Left ventricle myocardium superior (tissue), 1 donor: ENCODE measurements around the gene CRB1. TPM values are rescaled to one million over a fixed set of nuclear protein-coding genes. Genes with fewer than 3 reads are reported as not detected.
"Not testable (repeated sequence)": the region's sequence is repeated elsewhere in the genome, so short reads cannot be mapped to it uniquely, and the experiment has no call there.

ENCODE experiments used
- ATAC-seq: fragments of 200-7000 bp; cut with Tn5 transposase; one replicate; pipeline ENCODE4 v1.9.1; 2020; ENCODE audit warnings: mild to moderate bottlenecking, moderate library complexity
- DNase-seq: peaks from one replicate; pipeline ENCODE4 v3.0.0-alpha.2; 2020
- intact Hi-C: fragments of 100-400 bp; cut with micrococcal nuclease; formaldehyde crosslinking; loops from one replicate; pipeline ENCODE4 v1.11.0; 2022
- total RNA-seq: library from RNA; stranded (reverse); fragmentation: NEBNext Ultra II Directional; extraction: Animal tissue kit (Norgen Biotek cat#: 25700); gene quantifications from one replicate; pipeline ENCODE4 v1.2.1, GENCODE V29; 2021
- donor health status: DM: no; HTN: yes; CAD: no; lungs with severe emphysema.

The CRB1 gene
- total RNA-seq, 1 donor from 2014 or later = 0.79 TPM

DNA sequence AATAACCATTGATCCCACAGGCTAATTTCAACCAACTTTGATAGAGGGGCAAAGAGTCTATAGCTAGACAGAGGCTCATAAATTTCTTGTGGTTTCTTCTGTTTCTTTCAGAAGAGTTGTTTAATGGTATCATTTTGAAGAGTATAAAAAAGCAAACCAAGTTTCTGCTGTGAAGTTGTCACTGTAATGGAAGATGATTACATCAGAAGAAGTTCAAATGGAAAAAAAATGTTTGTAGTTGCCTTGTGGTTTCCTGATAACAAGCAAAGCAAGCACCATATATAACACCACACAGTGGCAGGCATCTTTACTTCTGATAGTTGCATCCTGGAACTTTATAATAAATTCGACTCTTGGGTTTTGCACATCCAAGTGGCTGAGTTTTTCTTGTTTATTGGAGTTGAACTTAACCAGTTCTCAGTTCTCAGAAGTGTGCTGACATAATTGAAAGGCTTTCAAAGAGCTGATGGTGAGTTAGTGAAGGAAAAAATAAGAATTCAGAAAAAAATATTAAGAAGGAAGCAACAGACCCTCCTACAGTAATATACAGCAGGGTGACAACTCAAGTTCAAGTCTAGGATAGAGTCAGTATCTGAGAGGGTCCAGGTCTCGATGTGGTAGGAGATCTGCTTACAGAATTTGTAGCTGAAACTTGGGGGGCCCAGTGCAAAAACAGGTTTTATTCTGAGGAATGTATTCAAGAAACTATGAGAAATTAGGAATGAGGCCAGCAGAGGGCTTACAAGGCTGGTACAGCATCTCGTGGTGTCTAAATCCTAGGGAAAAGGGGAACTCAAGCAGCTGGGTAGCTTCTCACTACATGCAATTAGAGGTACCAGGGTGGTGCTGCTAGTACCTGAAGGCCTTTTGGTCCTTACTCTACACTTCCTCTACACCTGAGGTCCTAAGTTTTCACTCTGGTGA lies 123.5 kb downstream of the CRB1 start:
- intact Hi-C loops = no loop called here
- ATAC-seq = no peak
- no peak for DNase-seq

DNA sequence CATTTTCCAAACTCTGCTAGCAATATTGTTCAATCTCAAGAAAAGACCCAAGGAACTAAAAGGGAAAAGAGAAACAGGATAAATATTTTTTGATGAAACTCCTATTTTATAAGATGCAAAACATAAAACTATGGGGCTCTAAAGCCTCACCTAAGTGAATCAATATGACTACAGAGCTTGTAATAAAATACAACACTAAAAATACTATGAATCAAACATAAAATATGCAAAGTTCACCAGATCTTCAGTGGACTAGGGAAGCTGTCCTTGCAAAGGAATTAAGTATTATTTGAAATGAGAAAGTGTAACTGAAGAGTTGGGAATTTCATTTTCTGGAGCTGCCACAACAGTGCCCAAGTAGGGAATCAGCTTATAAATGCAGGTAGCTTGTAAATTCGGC lies 124.5 kb downstream of the CRB1 start:
- ATAC-seq (no peak), DNase-seq (no peak)
- intact Hi-C loops = no loop called here

DNA sequence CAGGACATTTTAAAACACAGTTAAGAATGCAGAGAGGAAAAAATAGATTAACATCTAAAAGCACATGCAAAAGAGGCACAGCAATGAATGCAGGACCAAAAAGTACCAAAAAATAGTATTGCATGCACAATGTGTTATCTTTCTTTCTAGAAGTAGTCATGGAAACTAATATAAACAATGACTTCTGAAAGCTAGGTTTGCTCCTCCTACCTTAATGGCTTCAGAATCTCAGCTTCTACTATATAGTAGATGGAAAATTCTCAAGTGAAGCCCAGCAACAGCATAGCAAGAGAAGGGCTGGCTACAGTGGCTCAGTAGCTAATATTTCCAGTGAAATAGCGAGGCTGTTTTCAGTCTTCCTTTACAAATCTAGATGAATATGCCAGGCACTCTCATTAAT lies 125.1 kb downstream of the CRB1 start:
- ATAC-seq (no peak), DNase-seq (no peak)
- intact Hi-C loops = no loop called here

DNA sequence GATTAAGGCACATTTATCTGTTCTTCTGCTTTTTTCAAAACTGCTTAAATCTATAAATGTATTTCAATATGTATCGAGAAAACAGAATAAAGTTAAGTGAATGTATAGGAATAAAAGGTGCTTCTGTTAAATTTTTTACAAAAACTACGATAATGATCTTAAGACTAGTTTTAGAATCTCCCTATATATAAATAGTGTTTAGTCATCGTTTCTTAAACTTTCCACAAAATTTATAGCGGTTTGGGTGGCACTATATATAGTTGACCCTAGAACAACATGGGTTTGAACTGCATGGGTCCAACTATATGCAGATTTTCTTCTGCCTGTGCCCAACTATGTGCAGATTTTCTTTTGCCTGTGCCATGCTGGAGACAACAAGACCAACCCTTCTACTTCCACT lies 125.7 kb downstream of the CRB1 start:
- DNase-seq (no peak), ATAC-seq (no peak)
- intact Hi-C loops = no loop called here

DNA sequence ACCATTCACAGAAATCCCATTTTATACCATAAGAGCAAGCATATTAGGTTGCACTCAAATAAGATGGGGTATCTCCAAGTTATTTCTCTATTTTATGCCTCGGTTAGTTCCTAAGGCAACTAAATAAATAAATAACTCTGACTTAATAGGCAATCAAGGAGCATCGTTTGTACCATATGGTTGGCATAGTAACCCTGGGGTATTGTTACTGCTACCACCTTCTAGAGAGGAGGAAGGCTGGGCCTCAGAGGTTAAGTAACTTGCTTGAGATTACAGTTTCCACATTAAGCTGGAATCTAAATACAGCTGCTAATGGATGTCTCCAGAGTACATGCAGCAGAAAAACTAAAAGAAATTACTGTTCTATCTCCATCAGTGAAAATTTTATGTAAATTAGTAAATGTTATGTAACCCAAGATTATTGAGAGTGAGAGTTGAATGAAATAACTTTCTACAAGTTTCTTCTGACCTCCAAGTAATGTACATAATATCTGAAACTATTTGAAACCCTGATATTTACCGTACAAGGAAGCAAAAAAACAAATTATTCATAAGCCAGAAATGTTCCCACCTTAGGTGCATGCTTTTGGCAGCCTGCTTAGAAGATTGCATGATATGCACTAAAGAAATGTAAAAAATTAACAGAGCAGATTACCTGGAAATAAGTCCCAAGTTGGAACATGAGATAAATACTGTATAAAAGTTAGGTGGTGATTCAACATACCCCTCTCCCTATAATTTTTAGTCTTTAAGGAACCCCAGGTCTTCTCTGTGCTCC lies 127.0 kb downstream of the CRB1 start:
- ATAC-seq (no peak), DNase-seq (no peak)
- intact Hi-C loops = no loop called here

DNA sequence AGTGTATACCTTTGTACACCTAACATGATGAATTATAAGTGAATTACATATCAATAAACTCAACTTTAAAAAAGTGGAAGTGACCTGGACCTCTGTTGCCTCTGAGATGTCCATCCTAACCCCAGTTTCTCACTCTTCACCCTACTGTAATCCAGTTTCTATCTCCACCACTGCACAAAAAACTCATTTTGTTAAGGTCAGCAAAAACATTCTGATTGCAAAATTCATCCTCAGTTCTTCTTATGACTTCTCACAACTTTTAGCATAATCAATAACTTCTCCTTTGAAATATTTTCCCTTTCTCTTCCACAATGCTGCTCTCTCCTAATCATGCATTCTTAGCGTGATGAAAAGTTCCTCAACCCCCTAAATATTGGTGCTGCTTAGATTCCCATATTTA lies 129.8 kb downstream of the CRB1 start:
- intact Hi-C loops = no loop called here
- ATAC-seq (no peak), DNase-seq (no peak)

DNA sequence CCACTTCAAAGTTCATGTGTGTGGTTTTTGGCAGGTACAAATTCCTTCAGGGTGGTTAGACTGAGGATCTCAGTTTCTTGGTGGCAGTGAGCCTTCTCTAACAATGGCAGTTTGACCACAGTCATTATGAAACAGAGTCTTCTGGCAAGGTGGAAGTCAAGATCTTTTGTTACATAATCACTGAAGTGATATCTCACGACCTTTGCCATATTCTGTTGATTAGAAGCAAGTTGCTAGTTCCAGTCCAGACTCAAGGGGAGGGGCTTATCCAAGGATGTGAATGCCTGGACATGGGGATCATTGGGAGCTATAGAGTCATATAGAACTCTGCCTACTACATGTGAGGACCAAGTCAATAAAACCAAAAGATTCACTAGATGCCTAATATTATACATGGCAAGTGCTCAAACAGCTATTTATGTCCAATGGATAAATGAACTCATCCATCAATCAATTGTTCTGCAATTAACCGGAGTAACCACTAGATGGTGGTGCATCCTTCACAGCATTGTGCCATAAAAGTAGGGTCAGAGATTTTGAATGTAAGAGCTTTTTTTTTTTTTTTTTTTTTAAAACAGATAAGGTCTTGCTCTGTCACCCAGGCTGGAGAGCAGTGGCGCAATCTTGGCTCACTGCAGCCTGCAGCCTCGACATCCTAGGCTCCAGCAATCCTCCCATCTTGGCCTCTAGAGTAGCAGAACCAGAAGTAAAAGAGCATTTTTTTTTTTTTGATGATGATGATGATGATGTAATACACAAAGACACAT lies 131.9 kb downstream of the CRB1 start:
- DNase-seq (no peak), ATAC-seq (no peak)
- intact Hi-C loops = no loop called here

DNA sequence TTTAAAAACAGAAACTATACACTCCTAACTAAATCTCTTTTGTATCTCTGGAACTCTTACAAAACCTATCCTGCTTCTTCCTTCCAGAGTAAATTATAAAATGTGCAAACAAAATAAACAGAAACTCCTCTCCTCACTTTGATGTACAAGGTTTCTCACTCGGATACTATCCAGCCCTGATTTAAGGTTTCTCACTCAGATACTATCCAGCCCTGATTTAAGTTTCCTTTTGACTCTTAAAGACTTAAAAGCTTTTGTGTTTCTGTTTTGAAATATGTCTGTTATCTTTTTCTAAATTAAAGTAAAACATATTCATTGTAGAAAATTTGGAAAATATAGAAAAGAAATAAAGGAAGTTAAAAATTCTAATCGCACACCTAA lies 132.5 kb downstream of the CRB1 start:
- no peak for ATAC-seq
- intact Hi-C loops = no loop called here
- no peak for DNase-seq

DNA sequence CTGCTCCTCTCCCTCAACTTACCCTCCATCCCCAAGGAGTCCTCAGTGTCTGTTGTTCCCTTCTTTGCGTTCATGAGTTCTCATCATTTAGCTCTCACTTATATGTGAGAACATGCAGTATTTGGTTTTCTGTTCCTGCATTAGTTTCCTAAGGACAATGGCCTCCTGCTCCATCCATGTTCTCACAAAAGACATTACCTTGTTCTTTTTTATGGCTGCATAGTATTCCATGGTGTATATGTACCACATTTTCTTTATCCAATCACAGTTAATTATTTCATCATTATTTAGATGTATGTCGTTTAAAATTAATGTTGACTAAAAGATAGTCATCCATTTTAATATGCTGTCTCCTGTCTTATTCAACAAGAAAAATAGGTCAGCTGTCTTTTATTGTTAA lies 134.1 kb downstream of the CRB1 start:
- intact Hi-C loops = no loop called here
- no peak for DNase-seq
- ATAC-seq = no peak

DNA sequence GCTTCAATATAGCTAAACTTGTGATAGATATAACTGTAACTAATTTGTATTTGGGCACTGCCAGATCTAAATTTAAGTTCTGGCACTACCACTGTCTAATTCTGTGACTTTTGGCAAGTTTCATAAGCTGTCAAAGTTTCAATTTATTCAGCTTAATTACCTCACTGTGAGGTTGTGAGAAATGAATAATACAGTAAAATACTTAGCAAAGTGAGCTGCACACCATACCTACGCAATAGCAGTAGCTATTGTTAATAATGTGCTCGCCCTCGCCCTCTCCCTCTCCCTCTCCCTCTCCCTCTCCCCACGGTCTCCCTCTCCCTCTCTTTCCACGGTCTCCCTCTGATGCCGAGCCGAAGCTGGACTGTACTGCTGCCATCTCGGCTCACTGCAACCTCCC lies 136.7 kb downstream of the CRB1 start:
- ATAC-seq, intact Hi-C loops, DNase-seq: not testable (repeated sequence)

DNA sequence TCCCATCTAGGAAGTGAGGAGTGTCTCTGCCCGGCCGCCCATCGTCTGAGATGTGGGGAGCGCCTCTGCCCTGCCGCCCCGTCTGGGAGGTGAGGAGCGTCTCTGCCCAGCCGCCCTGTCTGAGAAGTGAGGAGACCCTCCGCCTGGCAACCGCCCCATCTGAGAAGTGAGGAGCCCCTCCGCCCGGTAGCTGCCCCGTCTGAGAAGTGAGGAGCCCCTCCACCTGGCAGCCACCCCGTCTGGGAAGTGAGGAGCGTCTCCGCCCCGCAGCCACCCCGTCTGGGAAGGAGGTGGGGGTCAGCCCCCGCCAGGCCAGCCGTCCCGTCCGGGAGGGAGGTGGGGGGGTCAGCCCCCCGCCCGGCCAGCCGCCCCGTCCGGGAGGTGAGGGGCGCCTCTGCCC lies 137.6 kb downstream of the CRB1 start:
- ATAC-seq, intact Hi-C loops, DNase-seq: not testable (repeated sequence)

DNA sequence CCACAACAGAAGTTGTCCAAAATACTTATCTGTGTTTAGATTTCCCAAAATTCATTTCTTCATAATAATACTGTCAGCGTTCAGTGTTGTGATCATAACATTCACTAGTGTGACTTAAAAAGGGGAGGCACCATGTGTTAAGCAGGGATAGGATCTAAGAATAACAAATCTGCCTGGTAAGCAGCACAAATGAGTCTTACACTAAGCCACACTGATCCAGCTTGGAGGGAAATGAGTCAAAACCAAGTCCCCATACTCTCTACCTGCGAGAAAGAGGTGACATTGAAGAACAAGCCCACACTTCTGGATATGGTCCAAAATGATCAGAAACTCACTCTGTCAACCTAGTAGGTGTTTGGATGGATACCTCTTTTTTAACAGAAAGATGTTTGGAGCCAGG lies 145.5 kb downstream of the CRB1 start:
- ATAC-seq (no peak), DNase-seq (no peak)
- intact Hi-C loops = no loop called here

DNA sequence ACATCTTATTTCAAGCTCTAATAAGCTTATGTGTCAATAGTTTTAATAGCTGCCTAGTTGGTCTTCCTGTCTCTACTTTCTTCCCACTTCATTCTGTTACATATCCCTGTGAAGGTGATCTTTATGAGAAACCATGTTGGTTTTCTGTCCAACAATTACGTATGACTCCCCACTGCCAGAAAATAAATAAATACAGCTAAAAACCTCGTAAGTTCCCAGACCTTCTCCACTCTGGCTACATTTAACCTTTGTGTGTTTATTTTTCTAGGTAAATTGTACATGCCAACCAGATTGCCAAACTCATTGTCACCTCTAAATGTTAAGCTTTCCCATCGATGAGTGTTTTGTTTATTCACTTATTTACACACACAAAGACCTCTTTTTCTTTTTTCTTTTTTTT lies 147.2 kb downstream of the CRB1 start:
- no peak for ATAC-seq
- no peak for DNase-seq
- intact Hi-C loops = no loop called here

DNA sequence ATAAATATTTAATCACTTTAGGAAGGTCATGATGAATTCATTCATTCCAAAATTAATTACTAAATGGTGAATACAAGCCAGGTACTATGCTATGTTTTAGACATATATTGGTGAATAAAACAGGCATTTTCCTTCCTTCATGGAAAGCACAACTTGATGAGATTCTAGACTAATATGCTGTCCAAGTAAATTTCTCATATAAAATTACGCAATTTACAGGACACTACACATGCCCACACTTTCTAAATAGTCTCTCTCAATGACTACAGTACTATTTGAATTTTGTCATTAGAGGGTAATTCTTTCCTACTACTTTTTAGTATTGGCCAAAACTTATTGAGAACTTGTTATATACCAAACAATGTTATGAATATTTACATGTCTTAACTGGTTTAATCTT lies 150.6 kb downstream of the CRB1 start:
- ATAC-seq (no peak), DNase-seq (no peak)
- intact Hi-C loops = no loop called here

DNA sequence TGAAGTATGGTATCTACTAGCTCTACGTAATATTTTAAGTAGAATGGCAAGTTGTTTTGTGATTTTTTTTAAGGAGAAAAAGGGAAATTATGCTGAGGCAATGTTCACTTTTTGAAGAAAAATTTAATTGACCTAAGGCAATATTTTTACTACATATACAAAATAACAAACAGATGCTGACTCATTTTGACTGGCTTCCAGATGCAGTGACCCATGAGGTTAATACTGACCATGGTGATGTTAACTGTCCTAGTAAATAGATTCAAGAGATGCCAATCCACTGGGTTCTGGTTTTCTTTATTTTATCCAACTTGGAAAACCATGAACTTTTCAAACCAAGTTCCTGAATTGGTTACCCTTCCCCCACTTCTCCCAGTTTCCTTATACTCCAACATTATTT lies 154.9 kb downstream of the CRB1 start:
- ATAC-seq (no peak), DNase-seq (no peak)
- intact Hi-C loops = no loop called here

DNA sequence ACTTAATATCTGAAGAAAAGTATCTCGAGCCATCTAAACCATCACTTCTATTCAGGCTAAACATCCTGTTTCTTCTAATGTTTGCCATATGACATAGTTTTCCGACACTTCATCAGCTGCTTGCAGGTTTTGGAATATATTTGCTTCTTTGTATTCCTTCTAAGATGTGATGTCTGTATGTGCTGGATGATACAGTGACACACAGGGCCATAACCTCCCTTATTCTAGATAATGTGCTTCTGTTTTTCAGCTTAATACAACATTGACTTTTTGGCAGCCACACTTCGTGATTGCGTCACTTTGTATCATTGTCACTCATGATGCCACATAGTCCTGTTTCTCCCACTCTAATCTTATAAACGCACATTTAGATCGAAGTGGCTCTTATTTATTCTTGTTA lies 156.3 kb downstream of the CRB1 start:
- intact Hi-C loops = no loop called here
- no peak for DNase-seq
- no peak for ATAC-seq

DNA sequence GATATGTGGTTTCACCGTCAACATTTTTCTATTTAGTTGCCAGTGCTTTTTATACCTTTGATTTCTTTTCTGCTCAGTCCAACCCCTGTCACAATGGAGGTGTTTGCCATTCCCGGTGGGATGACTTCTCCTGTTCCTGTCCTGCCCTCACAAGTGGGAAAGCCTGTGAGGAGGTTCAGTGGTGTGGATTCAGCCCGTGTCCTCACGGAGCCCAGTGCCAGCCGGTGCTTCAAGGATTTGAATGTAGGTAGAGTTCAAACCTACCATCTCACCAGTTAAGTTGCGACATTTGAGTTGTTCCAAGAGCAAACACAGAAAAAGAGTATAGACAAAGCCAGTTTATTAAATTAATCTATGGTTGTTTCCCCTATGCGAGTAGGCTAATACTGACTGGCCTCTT lies 161.3 kb downstream of the CRB1 start:
- ATAC-seq (no peak), DNase-seq (no peak)
- intact Hi-C loops = no loop called here

DNA sequence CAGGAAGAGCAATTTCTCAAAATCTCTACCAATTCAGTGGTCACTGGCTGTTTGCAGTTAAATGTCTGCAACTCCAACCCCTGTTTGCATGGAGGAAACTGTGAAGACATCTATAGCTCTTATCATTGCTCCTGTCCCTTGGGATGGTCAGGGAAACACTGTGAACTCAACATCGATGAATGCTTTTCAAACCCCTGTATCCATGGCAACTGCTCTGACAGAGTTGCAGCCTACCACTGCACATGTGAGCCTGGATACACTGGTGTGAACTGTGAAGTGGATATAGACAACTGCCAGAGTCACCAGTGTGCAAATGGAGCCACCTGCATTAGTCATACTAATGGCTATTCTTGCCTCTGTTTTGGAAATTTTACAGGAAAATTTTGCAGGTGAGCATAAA lies 167.2 kb downstream of the CRB1 start:
- no peak for DNase-seq
- intact Hi-C loops = no loop called here
- ATAC-seq = no peak

DNA sequence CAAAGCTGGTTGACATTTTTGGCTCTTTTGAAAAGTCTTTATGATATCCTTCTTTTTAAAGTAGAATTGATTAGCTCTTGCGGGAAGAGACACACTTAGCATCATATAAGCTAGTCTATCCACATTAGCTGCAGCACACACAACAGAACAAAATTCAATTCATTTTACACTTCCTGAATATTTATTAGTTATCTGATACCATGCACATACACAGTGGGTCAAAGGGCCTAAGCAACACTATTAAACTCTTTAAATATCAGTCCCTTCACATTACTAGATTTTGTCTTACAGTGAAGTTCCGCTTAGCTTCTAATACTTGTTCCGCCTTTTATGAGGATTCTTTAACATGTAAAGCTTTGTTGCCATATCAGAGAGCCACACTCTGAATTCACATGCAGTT lies 169.5 kb downstream of the CRB1 start:
- intact Hi-C loops = no loop called here
- ATAC-seq = no peak

More for the DNA sequence above, 169.5 kb downstream of the CRB1 start:
- DNase-seq = no peak
